ENCODE data around the gene AHSA1. TPM values are rescaled to one million over a fixed set of nuclear protein-coding genes. Genes with fewer than 3 reads are reported as not detected.

Gene AHSA1
- polyA plus RNA-seq, 1 donor: 111 TPM

DNA sequence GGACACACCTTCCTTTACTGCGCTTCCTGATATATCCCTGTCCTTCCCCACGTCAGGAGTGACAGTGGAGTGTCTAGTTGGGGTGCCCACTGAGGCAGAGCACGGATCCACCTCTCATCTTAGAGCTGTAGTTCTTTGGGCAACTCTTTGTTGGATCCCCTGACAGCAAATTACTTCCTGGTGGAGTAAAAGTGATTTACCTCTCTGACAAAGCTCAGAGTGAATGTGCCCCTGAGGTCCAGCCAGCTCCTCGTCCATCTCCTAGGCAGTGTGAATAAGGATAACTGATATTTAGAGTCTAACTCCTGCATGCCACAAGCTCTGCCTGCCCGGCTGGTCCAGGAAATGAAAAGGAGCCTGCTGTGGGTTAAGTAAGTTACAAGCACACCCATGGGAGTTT is 16.0 kb downstream of the AHSA1 start:
- no peak for DNase-seq (ENCODE audit: low read depth)

DNA sequence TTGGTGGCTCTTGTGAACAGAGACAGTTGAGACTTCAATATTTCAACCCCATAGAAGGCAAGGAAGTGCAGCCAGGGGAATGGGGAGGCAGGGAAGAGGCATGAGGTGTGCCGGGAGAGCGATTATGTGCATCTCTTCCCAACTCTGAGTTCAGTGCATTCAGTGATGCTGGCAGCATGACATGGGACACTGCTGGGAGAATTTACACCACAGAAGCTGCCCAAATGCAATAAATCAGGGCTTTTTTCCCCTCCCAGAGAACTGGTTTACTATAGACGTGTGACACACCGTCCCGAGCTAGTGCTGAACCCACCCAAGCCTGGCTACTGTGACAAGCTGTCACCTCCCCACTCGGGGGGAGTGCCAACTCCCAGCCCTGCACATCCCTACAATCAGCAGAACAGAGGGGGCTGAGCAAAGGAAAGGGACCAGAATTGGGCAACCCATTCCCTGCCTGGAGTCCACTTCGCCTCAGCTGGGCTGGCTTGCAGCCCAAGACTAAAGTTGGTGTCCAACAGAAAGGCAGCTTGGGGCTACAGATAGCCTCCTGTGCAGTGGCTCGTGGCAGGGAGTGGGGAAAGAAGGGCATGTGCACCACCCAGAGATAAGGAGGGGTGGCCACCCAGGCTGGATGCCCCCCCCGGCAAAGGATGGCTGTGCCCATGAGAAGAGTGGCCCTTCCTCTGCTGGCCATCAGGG is 16.7 kb downstream of the AHSA1 start:
- no peak for DNase-seq (ENCODE audit: low read depth)

DNA sequence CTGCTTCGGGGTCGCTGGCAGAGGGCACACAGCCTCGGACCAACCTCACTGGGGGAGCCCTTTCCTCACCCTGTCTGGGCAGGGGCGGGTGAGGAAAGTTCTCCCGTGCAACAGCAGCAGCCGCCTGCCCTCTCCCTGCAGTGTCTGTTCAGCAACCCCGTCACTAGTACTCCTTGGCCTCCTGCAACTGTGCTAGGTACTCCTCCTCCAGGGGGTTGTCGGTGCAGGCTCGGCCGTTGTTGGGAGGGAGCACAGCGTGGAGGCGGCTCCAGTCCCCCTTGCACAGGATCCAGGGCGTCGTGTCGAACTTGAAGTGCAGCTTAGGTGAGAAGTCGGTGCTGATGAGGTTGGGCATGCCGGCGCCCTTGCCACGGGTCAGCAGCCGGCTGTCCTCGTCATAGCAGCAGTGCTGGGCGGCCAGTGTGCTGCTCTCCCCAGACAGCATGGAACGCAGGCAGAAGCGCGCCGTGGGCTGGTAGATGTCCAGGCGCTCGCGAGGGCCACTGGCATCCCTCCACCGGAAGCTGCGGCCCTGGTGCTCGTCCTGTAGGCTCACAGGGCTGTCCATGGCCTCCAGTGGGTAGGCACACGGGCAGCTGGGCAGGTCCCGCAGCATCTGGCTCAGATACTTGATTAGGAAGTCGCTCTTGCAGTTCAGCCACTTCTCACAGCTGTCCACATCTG is 17.7 kb downstream of the AHSA1 start:
- no peak for DNase-seq (ENCODE audit: low read depth)

DNA sequence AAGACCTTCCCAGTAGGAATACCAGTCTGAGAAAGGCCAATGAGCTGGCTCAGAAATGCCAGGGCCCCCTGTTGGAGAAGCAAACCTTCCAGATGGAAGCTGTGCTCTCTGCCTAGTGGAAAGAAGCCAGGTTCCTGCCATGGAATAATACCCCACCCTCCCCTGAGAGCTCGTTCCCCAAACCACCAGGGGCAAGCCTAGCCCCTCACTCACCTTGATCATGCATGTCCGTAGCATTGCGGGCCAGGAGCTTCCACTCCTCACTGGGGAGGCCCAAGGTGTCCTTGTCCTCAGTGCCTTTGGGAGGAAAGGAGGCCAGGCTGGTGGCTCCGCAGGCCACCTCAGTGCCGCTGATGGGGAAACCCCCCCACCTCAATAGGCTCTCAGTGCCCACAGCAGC is 20.1 kb downstream of the AHSA1 start:
- DNase-seq (ENCODE audit: low read depth): no peak

DNA sequence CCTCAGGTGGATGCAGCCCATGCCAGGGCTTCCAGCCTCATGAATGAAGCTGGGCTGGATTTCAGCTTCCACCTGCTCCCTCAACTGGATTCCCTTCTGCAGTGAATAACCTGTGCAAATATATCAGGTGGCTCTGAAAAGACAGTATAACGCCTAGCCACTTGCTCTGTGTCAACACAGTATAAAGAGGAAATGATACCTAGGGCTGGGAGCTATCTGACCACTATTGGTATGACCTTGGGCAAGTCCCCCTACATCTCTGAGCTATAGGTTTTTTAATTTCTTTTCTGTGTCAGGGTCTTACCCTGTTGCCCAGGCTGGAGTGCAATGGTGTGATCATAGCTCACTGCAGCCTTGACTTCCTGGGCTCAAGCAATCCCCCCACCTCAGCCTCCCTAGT is 20.9 kb downstream of the AHSA1 start:
- no peak for DNase-seq (ENCODE audit: low read depth)

DNA sequence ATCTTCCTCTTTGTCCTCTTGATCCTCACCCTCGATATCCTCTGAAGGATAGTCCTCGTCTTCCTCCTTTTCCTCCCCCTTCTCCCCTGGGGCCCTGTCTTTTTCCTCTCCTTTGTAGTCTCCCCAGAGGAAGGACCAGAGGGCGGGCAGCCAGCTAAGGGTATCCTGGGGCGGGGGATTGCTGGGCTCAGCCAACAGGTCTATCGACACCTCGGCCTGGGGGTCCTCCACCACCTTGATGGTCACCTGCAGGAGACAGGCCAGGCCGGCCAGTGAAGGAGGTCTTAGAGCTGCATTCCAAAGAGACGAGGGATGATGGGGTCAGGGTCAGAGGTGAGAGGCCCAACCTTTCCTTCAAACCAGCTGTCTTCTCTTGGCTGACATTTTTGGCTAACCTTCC is 24.5 kb downstream of the AHSA1 start:
- DNase-seq (ENCODE audit: low read depth): no peak

DNA sequence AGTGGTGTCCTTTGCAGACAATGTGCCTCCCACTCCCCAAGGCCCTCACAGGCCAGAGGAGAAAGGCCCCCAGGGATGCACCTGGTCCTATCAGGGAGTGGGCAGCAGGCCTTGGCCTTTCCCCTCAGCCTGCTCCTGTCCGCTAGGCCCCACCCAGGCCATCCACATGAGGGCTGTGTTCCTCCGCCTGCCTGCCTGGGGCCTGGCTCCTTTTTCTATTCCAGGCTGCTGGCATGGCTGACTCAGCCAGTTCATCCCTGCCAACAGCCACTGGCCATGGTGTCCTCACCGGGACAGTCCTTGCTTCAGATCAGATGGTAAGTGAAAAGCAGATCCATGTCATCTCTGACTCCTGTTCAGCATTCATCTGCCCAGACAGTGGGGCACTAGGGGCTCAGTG is 27.4 kb downstream of the AHSA1 start:
- no peak for DNase-seq (ENCODE audit: low read depth)

DNA sequence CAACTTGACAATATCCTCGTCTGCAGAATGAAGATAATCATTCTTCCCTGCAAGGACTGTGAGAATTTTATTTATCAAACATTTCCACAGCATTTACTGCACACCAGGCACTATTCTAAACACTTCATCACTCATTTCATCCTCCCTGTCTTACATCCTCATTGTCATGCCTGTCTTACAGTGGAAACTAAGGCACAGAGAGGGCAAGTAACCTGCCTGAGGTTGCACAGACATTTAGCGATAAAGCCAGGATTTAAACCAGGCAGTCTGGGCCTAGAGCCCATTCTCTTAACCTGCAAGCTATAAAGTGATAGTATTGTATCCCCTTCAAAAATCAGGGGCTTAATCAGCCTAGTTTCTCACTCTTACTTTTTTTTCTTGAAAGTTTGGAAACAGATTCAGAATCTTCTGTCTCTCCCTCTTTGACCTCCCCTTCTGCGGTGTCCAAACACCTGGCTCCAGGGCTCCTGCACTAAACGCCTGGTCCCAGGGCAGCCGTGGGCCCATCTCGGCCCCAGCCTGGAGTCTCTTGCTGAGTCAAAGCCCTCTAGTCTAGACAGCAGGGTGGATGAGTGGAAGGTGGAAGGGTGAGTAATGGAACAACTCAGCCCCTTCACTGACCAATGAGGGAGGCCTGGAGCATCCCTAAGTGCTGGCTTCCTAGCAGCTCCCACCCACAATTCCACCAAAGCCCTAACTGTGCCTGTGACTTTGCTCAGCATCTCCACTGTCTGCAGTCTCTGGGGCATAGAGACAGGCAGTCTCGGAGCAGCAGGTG is 28.2 kb downstream of the AHSA1 start:
- no peak for DNase-seq (ENCODE audit: low read depth)

DNA sequence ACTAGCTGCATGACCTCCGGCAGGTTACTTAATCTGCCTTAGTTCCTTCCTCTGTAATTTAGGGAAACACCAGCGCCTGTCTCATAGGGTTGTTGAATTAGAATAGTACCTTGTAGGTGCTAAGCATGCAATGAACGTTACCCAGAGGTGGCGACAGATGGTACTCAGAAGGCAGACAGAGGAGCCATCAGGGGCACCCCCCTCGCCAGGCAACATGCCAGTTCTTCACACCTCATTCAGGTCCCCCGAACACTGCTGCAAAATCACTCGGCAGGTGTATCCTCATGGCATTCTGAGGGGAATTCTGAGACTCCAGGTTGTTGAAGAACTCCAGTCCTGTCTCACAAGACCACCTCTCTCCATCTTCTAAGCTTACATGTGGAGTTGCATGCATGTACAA is 30.7 kb downstream of the AHSA1 start:
- no peak for DNase-seq (ENCODE audit: low read depth)

DNA sequence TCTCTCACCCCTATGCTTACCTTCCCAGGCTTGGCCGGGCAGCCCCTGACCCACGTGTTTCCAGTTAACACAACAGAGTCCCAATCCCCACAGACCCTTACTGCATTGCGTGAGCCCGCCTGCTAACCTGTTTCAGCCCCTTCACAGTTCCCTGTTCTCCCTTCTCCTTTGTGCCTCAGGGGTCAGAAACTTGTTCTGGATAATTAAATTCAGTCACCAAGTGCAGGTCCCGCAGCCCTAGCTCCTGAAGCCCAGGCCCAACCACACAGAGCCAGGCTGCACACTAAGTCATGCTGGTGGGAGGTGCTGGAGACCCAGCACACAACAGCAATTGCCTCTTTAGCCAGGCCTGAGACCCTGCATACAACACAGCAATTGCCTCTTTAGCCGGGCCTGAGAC is 31.1 kb downstream of the AHSA1 start:
- DNase-seq (ENCODE audit: low read depth): no peak

DNA sequence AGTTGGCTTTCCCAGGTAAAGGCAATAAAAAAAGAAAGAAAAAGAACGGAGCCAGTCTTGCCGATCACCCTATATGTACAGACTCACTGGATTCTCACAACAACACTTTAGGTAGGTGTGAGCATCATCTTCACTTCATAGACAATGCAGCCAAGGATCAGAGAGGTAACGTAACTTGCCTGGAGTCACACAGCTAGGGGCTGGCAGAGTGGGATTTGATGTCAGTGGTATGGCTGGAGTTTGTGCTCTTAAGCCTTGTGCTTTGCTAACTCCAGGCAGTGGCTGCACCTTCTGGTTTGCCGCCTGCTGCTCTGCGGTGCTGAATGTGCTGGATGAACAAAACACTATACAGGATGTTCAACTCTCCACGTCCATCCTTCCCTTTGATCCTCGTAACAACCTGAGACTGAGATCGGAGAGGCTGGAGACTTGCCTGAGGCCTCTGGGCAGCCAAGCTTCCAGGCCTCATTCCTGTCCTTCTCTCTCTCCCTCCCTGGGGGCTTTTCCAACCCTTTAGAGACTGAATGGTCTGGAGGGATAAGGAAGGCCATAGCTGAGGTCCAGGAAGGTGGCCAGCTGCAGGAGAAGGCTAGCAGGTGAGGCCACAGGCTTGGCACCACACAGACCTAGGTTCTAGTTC is 32.6 kb downstream of the AHSA1 start:
- DNase-seq (ENCODE audit: low read depth): no peak

DNA sequence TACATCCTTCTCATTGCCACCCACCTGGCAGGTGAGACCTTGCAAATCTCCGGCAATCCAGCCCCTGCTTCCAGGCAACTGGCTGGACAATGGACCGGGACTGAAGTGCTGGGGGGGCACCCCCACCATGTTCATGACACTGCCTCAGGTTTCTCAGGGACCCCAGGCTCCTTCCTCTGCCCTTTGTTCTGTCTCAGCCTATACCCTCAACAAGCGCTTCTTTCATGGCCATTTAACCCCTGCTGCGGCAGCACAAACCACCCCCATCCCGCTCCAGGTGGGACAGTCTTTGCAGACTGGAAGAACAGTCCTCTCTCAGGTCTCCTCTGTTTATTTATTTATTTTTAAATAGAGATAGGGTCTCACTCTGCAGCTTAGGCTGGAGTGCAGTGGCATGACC is 33.2 kb downstream of the AHSA1 start:
- DNase-seq (ENCODE audit: low read depth): no peak

DNA sequence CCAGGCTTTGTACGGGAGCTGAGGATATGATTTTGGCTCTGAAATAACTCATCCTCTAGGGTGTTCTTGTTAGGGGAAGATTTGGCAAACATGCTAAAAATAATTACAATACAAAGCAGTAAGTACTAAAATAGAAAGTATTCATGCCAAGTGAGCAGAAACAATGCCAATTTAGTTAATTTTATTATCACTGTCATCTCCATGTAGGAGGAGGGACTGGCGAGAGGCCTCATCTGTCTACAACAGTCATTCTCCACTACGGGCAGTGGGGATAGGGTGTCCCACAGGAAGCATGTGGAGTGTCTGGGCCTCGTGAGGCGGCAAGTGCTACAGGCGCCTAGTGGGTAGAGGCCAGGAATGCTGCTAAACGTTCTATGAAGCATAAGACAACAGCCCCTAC is 37.4 kb downstream of the AHSA1 start:
- no peak for DNase-seq (ENCODE audit: low read depth)

DNA sequence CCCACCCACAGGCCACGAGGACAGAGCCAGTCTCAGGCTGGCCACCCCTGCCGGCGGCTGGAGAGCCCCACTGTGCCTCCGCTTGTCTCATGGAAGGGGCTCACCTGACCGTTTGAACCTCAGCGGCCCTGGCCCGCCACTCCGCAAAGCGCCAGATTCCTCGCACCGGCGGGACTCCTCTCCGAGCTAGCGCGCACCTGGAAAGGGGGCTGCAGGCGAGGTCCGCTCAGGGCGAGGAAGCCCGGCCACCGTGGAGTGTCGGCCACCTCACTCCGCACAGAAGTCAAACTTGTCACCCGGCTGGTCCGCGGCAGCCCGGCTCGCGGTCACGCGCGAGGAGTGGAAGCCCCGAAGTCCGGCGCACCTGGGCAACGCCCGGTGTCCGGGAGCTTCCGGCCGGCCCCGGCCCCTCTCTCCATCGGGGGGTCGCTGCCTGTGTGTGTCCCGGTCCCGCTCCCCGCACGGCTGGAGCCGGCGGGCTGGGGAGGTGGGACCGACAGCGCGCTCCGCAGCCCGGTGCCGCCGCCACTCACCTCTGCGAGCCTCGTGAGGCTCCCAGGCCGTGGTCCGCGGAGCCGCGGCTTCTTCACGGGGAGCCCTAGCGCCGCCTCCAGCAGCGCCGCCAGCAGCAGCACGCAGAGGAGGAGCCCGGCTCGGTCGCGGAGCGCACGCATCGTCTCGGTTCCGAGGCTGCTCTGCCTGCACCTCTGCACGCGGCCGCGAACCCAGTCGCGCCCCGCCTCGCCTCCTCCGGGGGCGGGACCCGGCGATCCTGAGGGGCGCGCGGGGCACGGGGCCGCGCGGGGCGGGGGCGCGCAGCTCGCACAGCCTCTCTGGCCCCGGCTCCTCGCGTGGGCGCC is 40.5 kb downstream of the AHSA1 start, which contains the start of gene ISM2:
TSS of gene ISM2 (minus strand) at position 697 of the 860 bp plus-strand sequence. CDS start at position 674, 23 bp downstream.
- DNase-seq (ENCODE audit: low read depth): no peak

DNA sequence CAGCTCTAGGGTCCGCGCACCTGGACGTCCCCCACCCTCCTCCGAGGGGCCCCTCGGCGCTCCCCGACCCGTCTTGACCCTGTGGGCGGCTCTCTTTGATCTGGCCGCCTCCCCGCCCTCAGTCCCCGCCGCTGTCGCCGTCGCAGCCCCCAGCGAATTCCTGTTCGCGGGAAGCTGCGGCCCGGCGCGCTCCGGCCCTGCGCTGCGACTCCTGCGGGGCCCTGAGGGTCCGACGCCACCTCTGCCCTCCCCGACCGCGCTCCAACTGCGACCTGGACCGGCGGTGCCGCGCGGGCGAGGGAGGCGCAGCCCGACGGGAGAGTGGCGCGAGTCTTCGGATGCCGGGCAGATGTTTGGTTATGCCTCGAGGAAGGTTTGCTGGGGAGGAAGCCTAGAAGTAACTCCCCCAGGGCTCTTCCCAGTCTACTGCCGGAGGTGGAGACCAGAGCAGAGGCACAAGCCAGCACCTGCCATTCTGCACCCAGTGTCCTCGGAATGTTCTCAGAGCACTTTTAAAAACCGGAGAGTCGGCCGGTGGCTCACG is 41.2 kb downstream of the AHSA1 start:
- no peak for DNase-seq (ENCODE audit: low read depth)

DNA sequence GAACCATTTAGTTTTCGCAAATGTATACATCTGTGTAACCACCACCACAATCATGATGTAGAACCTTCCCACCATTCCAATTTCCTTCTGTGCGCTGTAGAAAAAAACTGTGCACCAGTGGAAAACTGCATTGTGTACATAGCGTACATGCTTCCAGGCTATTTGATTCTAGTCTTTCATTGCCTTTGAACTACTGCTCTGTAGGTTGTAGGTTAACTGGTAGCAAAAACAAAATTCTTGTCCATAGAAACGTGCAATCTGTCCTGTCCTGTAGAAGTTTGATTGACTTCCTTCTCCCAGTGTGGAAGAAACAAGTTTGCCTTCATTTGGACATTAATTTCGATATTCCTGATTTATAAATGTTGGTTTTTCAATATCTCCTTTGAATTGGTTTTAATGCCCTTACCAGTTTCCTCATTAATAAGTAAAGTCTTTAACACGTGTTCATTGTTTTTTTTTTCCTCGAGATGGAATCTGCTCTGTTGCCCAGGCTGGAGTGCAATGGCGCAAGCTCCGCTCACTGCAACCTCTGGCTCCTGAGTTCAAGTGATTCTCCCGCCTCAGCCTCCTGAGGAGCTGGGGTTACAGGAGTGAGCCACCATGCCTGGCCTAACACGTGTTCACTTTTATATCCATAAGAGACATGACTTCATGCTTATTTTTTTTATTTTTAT is 44.4 kb downstream of the AHSA1 start:
- no peak for DNase-seq (ENCODE audit: low read depth)

DNA sequence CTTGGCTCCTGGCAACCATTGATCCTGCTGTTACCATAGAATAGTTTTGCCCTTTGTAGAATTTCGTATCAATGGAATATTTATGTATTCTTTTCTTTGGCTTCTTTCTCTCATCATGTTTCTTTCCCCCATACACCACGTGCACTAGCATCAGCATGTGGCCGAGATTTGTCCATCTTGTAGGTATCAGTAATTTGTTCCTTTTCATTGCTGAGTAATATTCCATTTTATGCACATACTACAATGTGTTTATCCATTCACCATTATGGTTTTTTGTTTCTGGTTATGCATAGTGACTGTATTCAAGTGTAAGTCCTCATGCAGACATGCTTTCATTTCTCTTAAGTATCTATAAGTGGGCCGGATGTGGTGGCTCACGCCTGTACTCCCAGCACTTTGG is 45.2 kb downstream of the AHSA1 start:
- no peak for DNase-seq (ENCODE audit: low read depth)

DNA sequence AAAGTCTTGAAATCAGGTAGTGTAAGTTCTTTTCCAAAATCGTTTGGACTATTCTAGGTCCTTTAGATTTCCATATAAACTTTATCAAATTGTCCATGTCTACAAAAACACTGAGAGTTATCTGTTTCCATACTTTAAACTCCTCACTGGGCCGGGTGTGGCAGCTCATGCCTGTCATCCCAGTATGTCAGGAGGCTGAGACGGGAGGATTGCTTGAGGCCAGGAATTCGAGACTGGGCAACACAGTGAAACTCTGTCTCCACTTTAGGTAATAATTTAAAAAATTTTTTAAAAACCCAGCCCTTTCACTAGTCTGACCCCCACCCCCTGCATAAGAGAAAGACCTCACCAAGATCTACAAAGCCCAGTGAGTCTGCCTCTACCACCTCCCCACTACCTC is 47.1 kb downstream of the AHSA1 start:
- DNase-seq (ENCODE audit: low read depth): no peak

DNA sequence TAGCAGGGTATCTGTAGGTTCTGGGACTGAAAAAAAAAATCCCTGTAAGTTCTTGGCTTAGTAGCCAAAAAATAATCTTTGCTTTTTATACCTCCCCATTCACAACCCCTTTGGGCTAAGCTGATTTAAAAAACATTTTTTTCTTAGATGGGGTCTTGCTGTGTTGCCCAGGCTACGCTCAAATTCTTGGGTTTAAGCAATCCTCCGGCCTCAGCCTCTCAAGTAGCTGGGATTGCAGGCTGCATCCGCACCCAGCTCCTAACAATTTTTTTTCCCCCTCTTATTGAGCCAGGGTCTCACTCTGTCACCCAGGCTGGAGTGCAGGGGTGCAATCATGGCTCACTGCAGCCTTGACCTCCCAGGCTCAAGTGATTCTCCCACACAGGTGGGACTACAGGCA is 49.9 kb downstream of the AHSA1 start:
- DNase-seq (ENCODE audit: low read depth): no peak

DNA sequence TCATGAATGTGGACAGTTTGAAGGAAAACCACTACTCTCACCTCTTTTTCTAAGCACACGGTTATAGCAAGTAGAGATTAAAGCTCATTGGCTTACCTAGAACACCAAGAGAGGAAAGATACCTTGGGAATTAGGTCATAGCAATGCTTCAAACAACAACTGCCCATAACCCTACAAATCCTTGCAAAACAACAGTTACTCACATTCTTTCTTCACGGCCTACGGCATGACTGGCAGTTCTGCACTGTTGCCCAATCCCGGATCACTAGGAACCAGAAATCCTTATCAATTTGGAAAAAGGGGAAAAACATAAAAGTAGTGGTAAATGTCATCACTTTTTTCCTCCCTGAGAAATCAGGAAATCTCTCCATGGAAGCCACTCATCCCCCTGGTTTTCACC is 50.4 kb downstream of the AHSA1 start:
- DNase-seq (ENCODE audit: low read depth): no peak

DNA sequence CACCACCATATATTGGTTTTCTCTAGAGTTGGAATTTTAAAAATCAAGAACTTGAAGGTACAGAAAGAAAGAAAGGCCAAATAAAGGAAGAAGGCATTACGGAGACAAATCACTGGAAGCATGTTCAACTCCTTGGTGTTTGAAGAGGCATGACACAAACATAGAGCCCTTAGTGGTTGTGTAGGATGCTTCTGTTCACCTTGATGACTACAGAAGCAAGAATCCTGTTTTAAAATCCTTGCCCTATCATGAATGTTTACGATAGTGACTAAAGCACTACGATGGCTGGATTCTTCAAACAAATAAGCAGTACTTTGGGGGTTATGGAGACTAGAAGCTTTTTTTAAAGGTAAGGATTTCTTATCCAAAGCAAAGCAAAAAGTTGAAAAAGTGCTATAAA is 51.0 kb downstream of the AHSA1 start:
- no peak for DNase-seq (ENCODE audit: low read depth)
